Measurements from ENCODE around the gene BAIAP2.

DNA sequence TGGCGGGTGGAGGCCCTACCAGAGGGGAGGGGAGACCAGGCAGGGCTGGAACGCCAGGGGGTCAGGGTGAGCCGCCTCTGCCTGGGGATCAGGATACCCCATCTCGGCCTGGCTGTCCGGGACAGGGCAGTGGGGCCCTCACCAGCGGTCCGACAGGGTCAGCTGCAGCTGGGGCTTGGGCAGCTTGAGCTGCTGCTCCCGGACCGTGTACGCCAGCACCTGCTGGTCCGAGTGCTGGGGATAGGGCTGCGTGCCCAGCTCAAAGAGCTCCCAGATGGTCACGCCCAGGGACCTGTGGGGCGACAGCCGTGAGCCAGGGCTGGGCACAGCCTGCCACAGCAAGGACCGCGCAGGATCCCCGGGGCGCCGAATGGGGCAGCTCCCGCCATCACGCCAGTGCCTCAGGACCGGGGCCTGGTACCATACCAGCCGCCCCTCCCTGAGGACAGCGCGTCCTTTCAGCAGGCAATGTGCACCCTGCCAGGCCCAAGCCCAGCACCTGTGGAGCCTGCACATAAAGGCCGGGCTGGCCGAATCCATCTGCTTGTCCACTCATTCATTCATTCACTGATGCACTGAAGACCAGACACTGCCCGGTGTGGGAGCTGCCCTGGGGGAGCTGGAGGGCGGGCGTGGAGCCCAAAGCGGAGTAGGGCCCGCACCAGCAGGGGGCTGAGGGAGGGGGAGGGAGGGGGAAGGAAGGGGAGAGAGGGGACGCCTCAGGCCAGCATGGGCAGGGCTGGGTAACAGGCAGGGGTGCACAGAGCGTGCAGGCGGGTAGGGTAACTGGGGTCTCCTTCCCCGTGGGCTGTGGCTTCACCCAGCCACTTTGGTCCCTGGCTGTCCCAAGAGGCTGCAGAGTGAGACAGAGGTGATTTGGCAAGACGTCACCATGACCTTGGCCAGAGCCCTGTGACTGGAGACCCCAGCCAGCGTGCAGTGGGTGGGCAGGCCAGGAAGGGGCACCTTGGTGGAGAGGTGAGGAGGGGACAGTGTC is 88.4 kb downstream of the BAIAP2 start:
- TF ChIP-seq, protein P1, sequence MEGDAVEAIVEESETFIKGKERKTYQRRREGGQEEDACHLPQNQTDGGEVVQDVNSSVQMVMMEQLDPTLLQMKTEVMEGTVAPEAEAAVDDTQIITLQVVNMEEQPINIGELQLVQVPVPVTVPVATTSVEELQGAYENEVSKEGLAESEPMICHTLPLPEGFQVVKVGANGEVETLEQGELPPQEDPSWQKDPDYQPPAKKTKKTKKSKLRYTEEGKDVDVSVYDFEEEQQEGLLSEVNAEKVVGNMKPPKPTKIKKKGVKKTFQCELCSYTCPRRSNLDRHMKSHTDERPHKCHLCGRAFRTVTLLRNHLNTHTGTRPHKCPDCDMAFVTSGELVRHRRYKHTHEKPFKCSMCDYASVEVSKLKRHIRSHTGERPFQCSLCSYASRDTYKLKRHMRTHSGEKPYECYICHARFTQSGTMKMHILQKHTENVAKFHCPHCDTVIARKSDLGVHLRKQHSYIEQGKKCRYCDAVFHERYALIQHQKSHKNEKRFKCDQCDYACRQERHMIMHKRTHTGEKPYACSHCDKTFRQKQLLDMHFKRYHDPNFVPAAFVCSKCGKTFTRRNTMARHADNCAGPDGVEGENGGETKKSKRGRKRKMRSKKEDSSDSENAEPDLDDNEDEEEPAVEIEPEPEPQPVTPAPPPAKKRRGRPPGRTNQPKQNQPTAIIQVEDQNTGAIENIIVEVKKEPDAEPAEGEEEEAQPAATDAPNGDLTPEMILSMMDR (IDR thresholded peaks at IDR 0.05), result no peak
- TF ChIP-seq POLR2A (IDR thresholded peaks at IDR 0.05) (no peak), POLR2AphosphoS5 (IDR thresholded peaks at IDR 0.05) (no peak)

Measured in breast epithelium (tissue), 3 donors.